A549 (cell line): ENCODE results near the gene DNASE2. TPM values are rescaled to one million over a fixed set of nuclear protein-coding genes. Genes with fewer than 3 reads are reported as not detected.
A peak's percentile ranks its signal among the peaks of the same experiment; 100 is the strongest.

Experiments used
- ATAC-seq, 2 experiments: fragments of 200-7000 bp in 1 of 2; fragments of >200 bp in 1 of 2; cut with Nextera tagmentation in 1 of 2; cut with Tn5 transposase in 1 of 2; 3 replicates each; pipeline versions ENCODE4 v1.8.0 to v1.9.1; 2018 to 2020; ENCODE audit warnings: mild to moderate bottlenecking in 1 of 2, moderate library complexity in 1 of 2
- CTCF ChIA-PET: fragments of 300-600 bp; sonication (Branson Sonifier 250); formaldehyde crosslinking; extraction: SDS; loops from one replicate; lab custom pipeline; 2021; ENCODE audit warnings: antibody characterized with exemption, inconsistent platforms; lab: Yijun Ruan, JAX
- POLR2A ChIA-PET: fragments of 350-600 bp; formaldehyde crosslinking; extraction: SDS; loops from one replicate; lab custom pipeline; 2021; ENCODE audit warnings: antibody characterized with exemption, inconsistent platforms; lab: Yijun Ruan, JAX
- DNase-seq, 2 experiments: peaks; one replicate each; pipeline versions ENCODE4 v3.0.0 to v3.0.0-alpha.2; 2011 to 2016; ENCODE audit warnings: low read depth in 1 of 2, low spot score in 1 of 2
- FAIRE-seq: peaks from 2 replicates; lab custom pipeline; 2011; peaks lifted over from hg19 to GRCh38; lab: Jason Lieb, UNC
- H3K27ac ChIP-seq, 2 experiments: fragments of >200 bp; sonication (Bioruptor Twin); formaldehyde crosslinking; 3 replicates each; pipeline ENCODE4 v1.5.1; 2016 to 2017
- H3K4me1 ChIP-seq: fragments of >200 bp; sonication (Bioruptor Twin); formaldehyde crosslinking; 3 replicates; pipeline ENCODE4 v1.6.1; 2016
- H3K4me2 ChIP-seq: fragments of >200 bp; sonication (Bioruptor Twin); formaldehyde crosslinking; 3 replicates; pipeline ENCODE4 v1.6.1; 2016
- H3K4me3 ChIP-seq: fragments of >200 bp; sonication (Bioruptor Twin); formaldehyde crosslinking; 3 replicates; pipeline ENCODE4 v1.5.1; 2016
- H3K9me3 ChIP-seq: fragments of >200 bp; sonication (Bioruptor Twin); formaldehyde crosslinking; 3 replicates; pipeline ENCODE4 v1.6.1; 2016
- BCL3 ChIP-seq: fragments of >200 bp; sonication (Bioruptor Twin); formaldehyde crosslinking; IDR thresholded peaks from 3 replicates; pipeline ENCODE4 v1.6.1; 2016
- CBX8 ChIP-seq: fragments of 200-600 bp; sonication (generic); IDR thresholded peaks from 2 replicates; pipeline ENCODE4 v1.6.1; 2016
- E2F6 ChIP-seq: IDR thresholded peaks from 2 replicates; pipeline ENCODE4 v1.6.1; 2012; ENCODE audit warnings: low read depth, borderline replicate concordance
- EHF ChIP-seq: fragments of 250-450 bp; sonication (Bioruptor Pico); IDR thresholded peaks from 2 replicates; pipeline ENCODE4 v1.5.0; 2020; ENCODE audit warnings: mild to moderate bottlenecking
- EHMT2 ChIP-seq: fragments of 200-600 bp; sonication (generic); IDR thresholded peaks from 2 replicates; pipeline ENCODE4 v1.6.1; 2016; ENCODE audit warnings: antibody characterized with exemption, low read depth, mild to moderate bottlenecking, moderate library complexity
- ELK1 ChIP-seq: fragments of 150-350 bp; IDR thresholded peaks from 2 replicates; pipeline ENCODE4 v1.6.1; 2014; ENCODE audit warnings: low read depth, mild to moderate bottlenecking, low read length
- GATA3 ChIP-seq: IDR thresholded peaks from 2 replicates; pipeline ENCODE4 v1.6.1; 2012; ENCODE audit warnings: borderline replicate concordance
- JUN ChIP-seq, 2 experiments: fragments of >200 bp; sonication (Bioruptor Twin); formaldehyde crosslinking; IDR thresholded peaks; 2 replicates in 1 of 2; 3 replicates in 1 of 2; pipeline ENCODE4 v1.6.1; 2016 to 2017
- MYC ChIP-seq: IDR thresholded peaks from 2 replicates; pipeline ENCODE4 v1.6.1; 2012; ENCODE audit warnings: mild to moderate bottlenecking, inconsistent platforms, low read length, improper control_type of control experiment, borderline replicate concordance
- NPAS2 ChIP-seq: fragments of 250-450 bp; sonication (Bioruptor Pico); IDR thresholded peaks from 2 replicates; pipeline ENCODE4 v1.8.0; 2022; ENCODE audit warnings: mild to moderate bottlenecking, moderate library complexity, borderline replicate concordance
- PBX3 ChIP-seq: IDR thresholded peaks from 2 replicates; pipeline ENCODE4 v1.6.1; 2012
- RARB ChIP-seq: fragments of 250-450 bp; sonication (Bioruptor Pico); IDR thresholded peaks from 2 replicates; pipeline ENCODE4 v1.8.0; 2021; ENCODE audit warnings: mild to moderate bottlenecking, moderate library complexity
- SMC3 ChIP-seq: fragments of >200 bp; sonication (Bioruptor Twin); formaldehyde crosslinking; IDR thresholded peaks from 3 replicates; pipeline ENCODE4 v1.6.1; 2018; ENCODE audit warnings: inconsistent platforms
- ZNF302 ChIP-seq: fragments of 250-450 bp; sonication (Bioruptor Pico); IDR thresholded peaks from 2 replicates; pipeline ENCODE4 v1.9.0; 2021; ENCODE audit warnings: inconsistent platforms, mild to moderate bottlenecking, moderate library complexity
- WGBS: methylation state at CpG from one replicate; pipeline ENCODE4 v1.1.6; 2017; ENCODE audit errors: missing lambda C conversion rate; 5-methylcytosine and 5-hydroxymethylcytosine counted together
- polyA plus RNA-seq, 4 experiments: library from polyadenylated mRNA; depleted of rRNA in 3 of 4; stranded (reverse); fragments of >200 nt; fragmentation: RNase III in 1 of 4; extraction: RNeasy Plus Mini Kit Qiagen cat#74134 plus additional on column Dnase treatment in 1 of 4; gene quantifications; 2 replicates in 3 of 4; 3 replicates in 1 of 4; pipeline ENCODE4 v1.2.3, GENCODE V29; 2011 to 2017

Gene DNASE2
- polyA plus RNA-seq, 2 of the 4 experiments (the other 2 are of a cell fraction), result 15.7 to 24.9 TPM

GRCh38 chr19:12871681-12872080 is 9.6 kb downstream of the DNASE2 start (continued):
- no peak for TF ChIP-seq ELK1

- ATAC-seq, result peak in 1 of 2 experiments; percentile 44; a peak in 2 of 6 replicates
- Histone ChIP-seq H3K27ac (no peak overlapping the region), H3K9me3 (no peaks in the 10 kb centered on the region), H3K4me2 (no peak overlapping the region), H3K4me3 (no peak overlapping the region), H3K4me1 (no peaks in the 10 kb centered on the region)
- POLR2A ChIA-PET, result no interaction called here
- CTCF ChIA-PET, result no interaction called here
- peak in 1 of 2 experiments; percentile 49 for DNase-seq
- no peak for FAIRE-seq
- no peak for TF ChIP-seq ZNF302 (CRISPR knock-in tag)
- TF ChIP-seq SMC3, result no peak
- peak; percentile 44; the same call in 1 of the 2 replicates for TF ChIP-seq PBX3
- WGBS, result 80% methylated on average over 8 of the region's 10 CpGs
These were observed 12.6 kb downstream of the DNASE2 start for GRCh38 chr19:12868540-12869112.

- TF ChIP-seq BCL3 (no peak), EHF (CRISPR knock-in tag) (no peak), ELK1 (no peak), ZNF302 (CRISPR knock-in tag) (no peak), MYC (no peak), JUN (IDR thresholded peaks at IDR 0.05) (no peak), NPAS2 (CRISPR knock-in tag) (no peak), EHMT2 (no peak), RARB (CRISPR knock-in tag) (no peak), CBX8 (no peak), GATA3 (no peak), E2F6 (no peak)
- ATAC-seq, result peak; percentile 47 to 75; a peak in 5 of 6 replicates
- CTCF ChIA-PET, result interaction anchor here (1.0 to 1.4 kb wide), 2 partner anchors 13 to 20 kb away, joined by 3 to 4 read pairs; no protein-coding TSS in a partner anchor
- DNase-seq, result peak in 1 of 2 experiments; percentile 52
- Histone ChIP-seq H3K4me1 (no peaks in the 10 kb centered on the region), H3K4me2 (peak overlapping the region; percentile 59), H3K27ac (peak overlapping the region in 1 of 2 experiments; percentile 67; a peak in 2 of 6 replicates), H3K9me3 (no peaks in the 10 kb centered on the region), H3K4me3 (peak overlapping the region; percentile 31; the same call in 2 of the 3 replicates)
- no peak for FAIRE-seq
- POLR2A ChIA-PET, result no interaction called here
- 62% methylated on average over 22 of the region's 51 CpGs for WGBS
These were observed 13.8 kb downstream of the DNASE2 start for GRCh38 chr19:12867120-12868099.
